Smooth muscle cell of the brain vasculature (primary cell): ENCODE measurements around the gene S100A7A.

Experiments
- DNase-seq: peaks from one replicate; pipeline ENCODE4 v3.0.0-alpha.2; 2012; ENCODE audit warnings: low read depth, low spot score

Gene S100A7A

DNA sequence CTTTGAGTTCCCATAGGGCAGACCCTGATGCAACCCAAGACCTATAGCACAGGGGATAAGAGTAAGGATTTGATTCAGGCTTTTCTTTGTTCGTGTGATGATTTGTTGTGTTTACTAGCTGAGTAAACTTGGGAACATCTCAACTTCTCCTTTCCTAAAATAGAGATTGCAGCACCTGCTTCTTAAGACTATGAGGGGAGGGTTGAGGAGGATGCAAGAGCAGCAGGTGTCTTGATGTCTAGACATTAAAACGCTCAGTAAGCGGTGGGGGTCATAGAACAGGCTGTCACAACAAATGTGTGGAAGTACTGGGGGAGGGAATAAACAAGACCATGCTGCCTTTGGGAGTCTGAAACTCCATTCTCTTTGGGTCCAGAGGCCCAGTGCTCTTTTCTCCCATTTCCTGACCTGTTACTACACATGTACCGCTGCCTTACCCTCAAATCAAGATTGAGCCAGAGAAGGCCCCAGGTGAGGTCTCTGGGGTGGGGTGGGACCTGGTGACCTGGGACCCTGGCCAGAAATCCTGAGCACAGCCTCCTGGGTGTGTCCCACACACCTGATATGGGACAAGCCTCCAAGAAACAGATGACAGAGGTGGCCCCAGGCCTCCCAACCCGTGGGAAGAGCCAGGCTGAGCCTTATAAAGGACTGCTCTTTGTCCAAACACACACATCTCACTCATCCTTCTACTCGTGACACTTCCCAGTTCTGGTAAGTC, at the start of gene S100A7A:
TSS of gene S100A7A (plus strand) at position 671 of the 721 bp plus-strand sequence. CDS start 1,563 bp downstream, outside the sequence.
- DNase-seq: no peak

DNA sequence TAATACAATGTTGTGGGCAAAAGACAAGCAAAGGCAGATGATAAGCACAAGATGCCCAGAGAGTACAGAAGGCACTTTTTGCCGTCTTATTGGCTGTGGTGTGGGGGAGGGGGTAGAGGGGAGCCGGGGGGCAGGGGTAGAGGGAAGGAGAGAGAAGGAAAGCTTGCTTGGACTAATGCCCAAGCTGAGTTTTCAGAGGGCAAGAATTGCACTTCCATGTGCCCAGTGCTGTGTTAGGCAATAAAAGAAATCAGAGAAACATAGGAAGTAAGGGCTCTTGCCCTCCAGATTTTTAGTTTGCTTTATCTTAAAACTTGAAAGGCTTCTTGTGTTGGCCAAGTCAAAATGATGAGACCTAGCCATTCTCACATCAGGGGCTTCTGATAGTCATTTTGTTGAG, 49.2 kb upstream of the S100A7A start:
- DNase-seq: no peak

DNA sequence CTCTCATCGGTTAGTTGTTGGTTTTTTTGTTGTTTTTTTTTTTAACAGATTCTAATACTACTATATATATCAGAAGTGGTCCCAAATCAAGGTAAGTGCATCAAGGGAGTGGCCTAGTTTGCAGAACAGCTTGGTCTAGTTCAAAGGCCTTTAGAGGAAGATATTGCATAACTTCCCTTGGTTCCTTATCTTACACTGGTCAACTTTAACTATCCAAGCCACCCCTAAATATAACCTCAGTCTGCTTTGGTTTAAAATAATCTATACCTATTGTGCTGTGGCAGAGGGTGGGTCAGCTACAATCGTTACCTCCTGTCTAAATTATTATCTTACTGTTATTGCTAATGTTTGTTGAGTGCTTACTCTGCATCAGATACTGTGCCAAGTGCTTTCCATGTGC, 47.8 kb upstream of the S100A7A start:
- no peak for DNase-seq

DNA sequence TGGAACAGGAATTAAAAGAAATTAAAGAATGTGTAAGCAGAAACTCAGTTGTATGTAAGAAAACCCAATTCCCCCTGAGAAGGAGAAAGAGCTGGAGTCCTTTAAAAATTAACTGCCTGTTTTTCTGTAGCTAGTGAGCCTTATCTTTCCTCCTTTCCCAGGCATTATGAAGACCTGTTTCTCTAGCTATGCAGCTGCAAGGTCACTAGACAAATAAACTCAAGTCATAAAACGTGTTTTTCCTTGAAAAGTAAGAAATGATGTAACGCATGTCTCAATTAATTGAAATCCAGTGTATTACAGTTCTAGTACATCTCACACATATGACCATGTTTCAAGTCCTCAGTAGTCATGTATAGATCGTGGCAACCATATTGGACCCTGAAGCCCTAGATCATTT, 46.2 kb upstream of the S100A7A start:
- no peak for DNase-seq

DNA sequence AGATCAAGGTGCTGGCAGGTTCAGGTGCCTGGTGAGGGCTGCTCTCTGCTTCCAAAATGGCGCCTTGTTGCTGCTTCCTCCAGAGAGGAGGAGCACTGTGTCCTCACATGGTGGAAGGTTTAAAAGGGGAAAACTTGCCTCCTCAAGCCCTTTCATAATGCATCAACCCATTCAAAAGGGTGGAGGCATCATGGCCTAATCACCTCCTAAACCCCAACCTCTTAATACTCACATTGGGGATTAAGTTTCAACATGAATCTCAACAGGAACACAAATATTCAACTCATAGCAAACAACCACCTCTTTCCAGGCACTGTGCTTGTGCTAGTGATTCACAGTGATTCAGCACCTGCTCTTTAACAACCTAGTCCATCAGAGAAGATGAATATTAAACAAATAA, 45.1 kb upstream of the S100A7A start:
- DNase-seq: no peak

DNA sequence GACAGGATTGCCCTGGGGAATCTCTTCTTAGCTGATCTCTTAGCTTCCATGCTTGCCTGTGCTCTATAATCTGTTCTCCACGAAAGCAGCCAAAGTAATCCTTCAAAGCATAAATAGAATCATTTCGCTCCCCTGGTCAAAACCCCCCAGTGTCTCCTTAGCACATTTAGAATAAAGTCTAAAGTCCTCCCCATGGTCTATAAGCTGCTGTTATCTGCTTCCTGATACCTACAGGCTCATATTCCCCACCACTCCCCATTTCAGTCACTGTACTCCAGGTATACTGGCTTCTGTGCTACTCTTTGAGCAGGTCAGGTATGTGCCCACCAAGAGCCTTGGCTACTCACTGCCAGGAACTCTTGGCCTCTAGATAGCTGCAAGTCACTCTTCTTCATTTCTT, 43.7 kb upstream of the S100A7A start:
- no peak for DNase-seq

DNA sequence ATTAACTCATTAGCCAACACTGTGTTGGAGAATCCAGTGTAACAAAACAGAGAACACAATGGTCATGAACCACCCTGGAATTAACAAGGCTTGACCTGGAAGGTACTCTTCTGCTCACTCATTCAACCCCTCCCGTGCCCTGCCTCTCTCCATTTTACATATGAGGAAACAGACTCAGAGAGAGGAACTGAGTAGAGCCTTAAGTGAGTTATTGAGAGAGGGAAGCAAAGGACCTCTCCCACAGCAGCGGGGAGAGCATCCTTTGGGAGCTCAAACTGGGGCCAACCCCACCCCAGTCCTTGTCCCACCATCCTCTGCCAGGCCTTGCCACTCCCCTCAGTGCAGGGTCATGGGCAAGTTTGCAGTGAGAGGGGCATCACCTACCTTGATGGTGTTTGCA, 42.2 kb upstream of the S100A7A start:
- DNase-seq: no peak

DNA sequence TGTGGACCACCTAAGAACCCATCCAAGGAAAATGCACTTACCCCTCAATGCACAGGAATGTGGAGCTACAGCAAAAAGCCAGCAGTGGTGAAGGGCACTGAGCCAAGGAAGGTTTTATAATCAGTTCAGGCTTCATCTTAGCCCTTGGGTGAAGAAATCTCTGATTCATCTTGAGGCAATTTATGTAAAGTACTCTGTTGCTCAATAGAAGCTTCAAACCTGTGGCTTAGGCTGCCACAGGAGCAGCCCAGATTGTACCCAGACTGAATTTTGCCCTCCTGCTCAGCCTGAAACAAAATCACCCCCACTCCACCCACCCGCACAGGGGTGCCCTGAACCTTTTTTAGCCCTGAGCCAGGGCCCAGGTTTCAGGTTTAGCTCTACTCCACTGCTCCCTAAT, 40.8 kb upstream of the S100A7A start, which contains the start of gene S100A12:
TSS of gene S100A12 (minus strand) at position 111 of the 400 bp plus-strand sequence. CDS start 1,029 bp downstream, outside the sequence.
- DNase-seq: no peak

DNA sequence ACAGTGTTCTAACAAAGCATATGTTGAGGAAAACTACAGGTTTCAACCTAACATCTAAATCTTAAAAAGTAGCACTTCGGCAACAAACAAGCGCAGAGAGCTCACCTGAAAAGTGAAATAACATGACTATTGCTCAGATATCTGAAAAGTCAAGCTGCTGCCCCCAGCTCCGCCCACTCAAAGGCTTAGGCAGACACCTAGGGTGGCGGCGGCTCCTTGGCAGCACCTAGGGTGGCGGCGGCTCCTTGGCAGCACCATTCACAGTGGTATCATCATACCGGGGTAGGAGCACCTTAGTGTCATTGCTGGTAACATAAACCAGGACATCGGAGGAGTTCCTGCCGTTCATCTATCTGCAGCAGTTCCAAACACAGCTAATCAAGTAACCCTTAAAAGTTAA, 36.7 kb upstream of the S100A7A start:
- DNase-seq: no peak

DNA sequence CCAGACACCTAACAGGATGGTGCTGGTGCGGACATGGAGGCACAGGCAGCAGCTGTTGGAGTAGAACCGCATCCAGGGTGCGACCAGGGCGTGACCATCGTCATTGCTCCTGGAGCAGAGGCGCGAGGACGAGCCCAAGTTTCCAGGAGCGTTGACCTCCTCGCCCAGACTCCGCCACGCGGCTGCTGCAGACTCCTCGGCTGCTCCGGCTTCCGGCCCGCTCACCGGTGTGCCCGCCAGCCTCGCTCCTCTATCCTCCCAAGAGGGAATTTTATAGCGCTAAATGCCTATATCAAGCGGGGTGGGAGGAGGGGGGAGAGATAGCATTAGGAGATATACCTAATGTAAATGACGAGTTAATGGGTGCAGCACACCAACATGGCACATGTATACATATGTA, 35.6 kb upstream of the S100A7A start:
- DNase-seq: no peak

DNA sequence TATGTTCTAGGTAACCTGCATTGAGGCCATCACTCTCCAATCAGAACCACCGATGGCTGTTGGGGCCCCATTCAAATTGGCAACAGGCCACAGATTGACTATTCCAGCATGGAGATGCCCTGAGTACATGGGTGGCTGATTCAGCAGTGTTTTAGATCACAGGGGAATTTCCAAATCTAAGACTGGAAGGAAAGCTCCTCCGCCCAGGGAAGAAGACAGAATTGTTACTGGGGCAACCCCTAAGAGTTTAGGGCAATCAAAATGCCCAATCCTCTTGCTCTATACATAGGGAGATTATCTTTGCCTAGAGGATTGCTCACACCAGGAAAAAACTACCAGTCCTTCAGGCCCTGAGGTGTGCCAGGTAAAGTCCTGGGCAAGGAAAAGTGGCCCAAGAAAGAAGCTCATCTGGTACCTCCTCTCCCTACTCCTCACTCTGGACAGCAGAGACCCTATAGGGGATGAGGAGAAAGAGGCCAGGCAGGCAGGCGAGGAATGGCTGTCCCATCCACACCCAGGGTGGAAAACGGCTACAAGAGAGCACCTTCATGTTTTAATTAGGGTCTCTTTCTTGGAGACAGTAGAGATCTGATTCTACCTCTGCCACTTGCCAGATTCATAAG, 31.3 kb upstream of the S100A7A start:
- DNase-seq: no peak

DNA sequence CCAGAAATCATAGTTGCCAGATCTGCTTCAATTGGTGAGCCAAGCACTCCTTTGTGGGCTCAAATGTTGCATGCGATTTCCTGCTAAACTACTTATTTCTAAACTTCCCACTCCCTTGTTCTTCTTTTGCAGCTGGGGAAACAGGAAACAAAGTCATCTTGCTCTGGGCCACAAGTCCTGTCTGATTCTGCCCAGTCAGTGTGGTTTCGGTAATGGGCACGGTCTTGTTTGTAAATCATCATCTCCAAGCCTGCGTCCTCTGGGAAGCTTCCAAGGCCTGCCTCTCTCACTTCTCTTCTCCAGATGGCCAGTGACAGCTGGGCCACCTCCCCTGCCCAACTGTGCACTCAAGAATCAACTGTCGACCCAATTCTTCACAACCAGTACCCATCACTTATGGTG, 29.8 kb upstream of the S100A7A start:
- DNase-seq: no peak

DNA sequence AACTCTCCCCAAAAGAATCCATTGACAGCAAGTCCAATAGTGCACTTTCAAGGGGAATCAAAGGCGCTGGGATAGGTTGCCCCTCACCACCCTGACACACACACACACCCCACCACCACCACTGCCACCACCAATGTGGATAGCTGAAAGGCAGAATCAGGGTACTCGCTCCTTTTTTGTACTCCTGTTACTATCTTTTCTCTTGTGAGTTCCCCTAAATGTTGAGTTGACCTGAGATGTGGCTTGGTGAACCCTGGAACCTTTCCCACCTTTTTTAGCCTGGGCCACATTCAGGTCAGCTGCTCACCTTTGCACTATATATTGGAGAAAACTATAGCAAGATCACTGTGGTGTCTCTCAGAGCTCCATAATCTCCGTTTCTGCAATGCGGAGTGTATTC, 29.3 kb upstream of the S100A7A start:
- no peak for DNase-seq

DNA sequence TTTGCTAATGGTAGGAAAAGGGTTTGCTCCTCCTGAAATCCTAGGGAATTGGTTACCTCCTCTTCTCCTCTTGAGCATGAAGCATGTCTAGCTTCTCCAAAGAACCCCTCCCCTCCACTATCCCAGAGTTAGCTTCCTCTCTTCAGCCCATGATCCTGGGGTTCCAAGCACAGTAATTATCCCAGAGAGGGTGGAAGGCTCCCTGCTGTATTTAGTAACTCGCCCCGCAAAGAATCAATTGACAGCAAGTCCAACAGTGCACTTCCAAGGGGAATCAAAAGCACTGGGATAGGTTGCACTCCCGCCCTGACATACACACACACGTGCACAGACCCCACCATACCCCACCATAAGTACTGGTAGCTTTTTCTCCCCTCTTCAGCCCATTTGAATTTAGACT, 28.5 kb upstream of the S100A7A start:
- no peak for DNase-seq

DNA sequence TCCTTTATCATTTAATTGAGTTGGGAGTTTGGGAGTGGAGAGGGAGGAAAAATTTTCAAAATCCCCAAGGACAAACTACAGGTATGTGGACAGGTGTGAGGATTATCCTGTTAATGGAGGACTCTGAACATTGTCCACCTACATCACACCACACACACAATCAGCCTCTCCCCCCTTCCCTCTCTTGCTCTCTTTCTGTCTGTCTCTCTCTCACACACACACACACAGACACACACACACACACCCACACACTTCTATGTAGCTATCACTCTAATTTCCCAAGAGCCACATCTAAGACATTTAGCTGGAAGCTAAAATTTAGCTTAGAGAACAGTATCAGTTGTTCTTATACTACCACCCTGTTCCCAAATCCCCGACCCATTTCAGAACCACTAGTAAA, 26.9 kb upstream of the S100A7A start:
- DNase-seq: no peak

DNA sequence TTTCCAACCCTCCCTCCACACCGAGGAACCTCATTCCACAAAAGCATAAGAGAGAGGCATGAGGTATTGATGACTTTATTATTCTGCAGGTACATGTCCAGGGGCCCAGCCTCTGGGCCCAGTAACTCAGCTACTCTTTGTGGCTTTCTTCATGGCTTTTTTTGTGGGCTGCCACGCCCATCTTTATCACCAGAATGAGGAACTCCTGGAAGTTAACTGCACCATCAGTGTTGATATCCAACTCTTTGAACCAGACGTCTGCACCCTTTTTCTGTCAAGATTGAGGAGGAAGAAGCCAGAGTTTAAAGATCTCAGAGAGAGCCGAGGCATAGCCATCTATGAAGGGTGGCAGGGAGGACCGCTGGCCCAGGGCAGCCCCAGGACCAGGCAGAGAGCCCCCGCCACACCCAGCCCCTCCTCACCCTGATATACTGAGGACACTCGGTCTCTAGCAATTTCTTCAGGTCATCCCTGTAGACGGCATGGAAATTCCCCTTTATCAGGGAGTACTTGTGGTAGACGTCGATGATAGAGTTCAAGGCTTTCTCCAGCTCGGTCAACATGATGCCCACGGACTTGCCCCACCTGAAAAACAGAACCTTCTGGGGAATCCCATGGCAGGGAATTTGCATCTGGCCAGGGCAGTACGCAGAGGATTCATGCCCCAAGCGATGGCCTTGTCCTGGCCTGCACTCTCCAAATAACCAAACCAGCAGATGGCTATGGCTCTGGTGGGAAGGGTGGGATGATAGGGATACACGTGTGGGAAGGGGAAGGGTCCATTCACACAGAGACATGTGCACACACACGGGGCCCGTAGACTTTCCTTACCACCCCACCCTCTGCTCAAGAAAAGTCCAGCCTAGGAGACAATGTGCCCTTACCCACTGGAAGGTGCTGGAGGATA, 26.1 kb upstream of the S100A7A start:
- no peak for DNase-seq

DNA sequence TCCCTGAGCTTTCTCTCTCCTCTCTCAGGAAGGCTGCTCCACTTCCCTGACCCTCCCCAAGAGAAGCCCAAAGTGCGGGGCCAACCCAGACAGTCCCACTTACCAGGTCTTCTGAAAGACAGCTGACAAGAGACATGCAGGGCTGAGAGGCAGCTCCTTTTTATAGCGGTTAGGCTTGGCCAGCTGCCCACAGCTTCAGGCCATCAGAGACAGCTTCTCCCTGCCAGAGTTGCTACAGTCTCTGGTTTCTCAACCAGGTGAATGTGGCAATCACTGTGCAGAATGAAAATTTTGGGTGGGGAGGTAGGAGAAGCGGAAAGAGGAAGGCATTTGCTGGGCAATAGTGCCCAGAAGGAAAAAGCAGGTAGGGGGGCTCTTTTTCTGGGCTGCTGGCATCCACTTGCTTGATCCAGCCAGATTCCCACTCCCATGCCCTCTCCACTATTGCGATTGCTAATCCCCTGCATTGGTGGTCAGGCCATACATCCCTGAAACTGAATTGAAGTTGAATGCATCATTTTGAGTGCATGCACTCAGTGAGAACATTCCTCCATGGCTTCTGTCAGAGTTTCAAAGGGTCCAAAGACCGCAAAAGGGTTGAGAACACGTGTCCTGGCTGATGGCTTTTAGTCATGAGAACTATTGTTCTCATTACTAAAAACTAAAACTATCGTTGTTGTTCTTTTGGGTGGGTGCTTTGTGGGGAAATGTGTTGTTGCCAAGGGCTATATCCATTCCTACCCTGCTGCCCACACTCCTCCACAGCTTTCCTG, 25.2 kb upstream of the S100A7A start, which contains the start of gene S100A8:
TSS of gene S100A8 (minus strand) at position 136 of the 773 bp plus-strand sequence. CDS start 538 bp downstream, outside the sequence.
- no peak for DNase-seq

DNA sequence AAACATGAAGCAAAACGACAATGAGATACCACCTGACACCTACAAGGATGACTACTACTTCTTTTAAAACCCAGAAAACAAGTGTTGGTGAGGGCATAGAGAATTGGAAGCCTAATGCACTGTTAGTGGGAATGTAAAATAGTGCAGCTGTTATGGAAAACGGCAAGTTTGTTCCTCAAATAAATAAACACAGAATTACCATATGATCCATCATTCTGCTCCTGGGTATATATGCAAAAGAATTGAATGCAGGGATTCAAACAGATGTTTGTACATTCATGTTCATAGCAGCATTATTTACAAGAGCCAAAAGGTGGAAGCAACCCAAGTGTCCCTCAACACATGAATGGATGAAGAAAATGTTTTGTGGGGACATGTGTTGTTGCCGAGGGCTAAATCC, 24.1 kb upstream of the S100A7A start:
- DNase-seq: no peak

DNA sequence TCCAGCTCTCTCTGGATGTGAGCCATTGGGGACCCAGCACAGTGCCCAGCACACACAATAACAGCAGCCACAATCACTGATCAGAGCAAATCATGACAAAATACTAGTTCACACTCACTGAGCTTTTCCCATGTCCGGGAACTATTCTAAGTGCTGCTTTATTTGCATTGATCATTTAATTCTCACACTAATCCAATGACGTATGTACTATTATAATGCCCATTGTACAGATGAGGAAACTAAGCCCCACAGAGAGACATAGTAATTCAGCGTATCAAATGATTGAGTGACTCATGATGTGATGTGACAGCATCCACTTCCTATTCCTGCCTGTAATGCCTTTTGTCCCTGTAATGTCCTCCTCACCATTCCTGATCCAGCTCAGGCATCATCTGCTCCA, 23.5 kb upstream of the S100A7A start:
- DNase-seq: no peak

DNA sequence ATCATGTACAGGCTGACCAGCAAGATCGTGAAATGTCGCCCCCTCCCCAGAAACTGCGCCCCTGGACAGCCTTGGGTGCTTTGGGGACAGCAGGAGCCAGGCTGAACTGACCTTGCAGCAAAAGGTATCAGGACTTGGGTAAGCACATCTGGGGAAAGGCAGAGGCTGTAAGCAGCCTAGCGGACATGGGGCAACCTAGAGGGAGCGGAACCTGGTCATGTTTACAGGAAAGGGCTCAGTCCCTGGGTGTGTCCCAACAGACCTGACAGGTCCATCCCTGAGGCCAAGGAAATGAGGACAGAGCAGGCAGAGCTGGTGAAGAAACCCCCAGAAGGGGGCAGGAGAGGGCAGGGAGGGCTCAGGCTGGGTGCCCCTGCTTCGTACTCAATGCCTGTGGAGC, 22.4 kb upstream of the S100A7A start:
- no peak for DNase-seq

DNA sequence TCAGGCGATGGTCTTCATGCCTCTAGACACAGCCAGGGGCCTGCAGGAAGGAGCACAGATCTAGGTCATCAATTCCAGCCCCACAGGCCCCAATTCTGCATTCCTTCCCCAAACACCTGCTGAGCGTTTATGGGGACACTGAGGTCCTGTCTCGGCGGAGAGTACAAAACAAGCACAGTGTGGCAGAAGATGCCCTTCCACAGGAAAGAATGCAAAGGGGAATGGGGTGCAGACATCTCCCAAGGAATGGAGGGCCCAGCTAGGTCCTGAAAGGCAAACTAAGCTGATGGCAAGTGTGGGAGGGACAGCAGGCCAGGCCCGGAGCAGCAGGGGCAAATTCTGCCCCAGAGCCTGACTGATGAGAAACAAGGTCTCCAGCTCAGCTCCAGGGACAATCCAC, 21.9 kb upstream of the S100A7A start:
- DNase-seq: no peak
